ENCODE data around the gene IFITM10. TPM values are rescaled to one million over a fixed set of nuclear protein-coding genes. Genes with fewer than 3 reads are reported as not detected.

IFITM10 gene
- total RNA-seq, 1 experiment from 2014 or later = 0.59 TPM

GRCh38 chr11:1732418-1733008, 17.9 kb downstream of the IFITM10 start:
- Histone ChIP-seq H3K18ac (ENCODE audit: insufficient read length, low read depth, low read length) (no peak overlapping the region), H4K91ac (ENCODE audit: insufficient read length, low read depth, low read length) (no peak overlapping the region), H3K9ac (ENCODE audit: extremely low read depth, insufficient read length, low read length) (no peak overlapping the region), H3K23me2 (ENCODE audit: insufficient read length, low read depth, low read length, poor library complexity, severe bottlenecking) (no peaks in the 10 kb centered on the region), H3K27ac (ENCODE audit: insufficient read length, low read depth, low read length) (no peak overlapping the region), H3K27me3 (ENCODE audit: insufficient read depth, low read length) (no peaks in the 10 kb centered on the region; the same call in 1 of the 2 replicates), H2BK120ac (ENCODE audit: low read depth, low read length, poor library complexity, severe bottlenecking) (no peak overlapping the region), H3K56ac (ENCODE audit: insufficient read length, low read depth, low read length) (no peak overlapping the region), H3T11ph (ENCODE audit: low read length) (no peak overlapping the region), H2BK5ac (ENCODE audit: insufficient read length, low read length) (no peak overlapping the region), H2BK12ac (ENCODE audit: insufficient read length, low read depth, low read length) (no peak overlapping the region), H3K4me2 (ENCODE audit: insufficient read depth, insufficient read length, low read length) (no peak overlapping the region), H4K8ac (replicated peaks; ENCODE audit: insufficient read length, low read depth, low read length) (no peak overlapping the region), H4K5ac (ENCODE audit: insufficient read length, low read depth, low read length) (no peak overlapping the region), H3K4me1 (ENCODE audit: insufficient read depth, low read length) (no peaks in the 10 kb centered on the region), H2AK5ac (ENCODE audit: insufficient read length, low read length) (no peak overlapping the region), H4K20me1 (ENCODE audit: control insufficient read depth, insufficient read depth, insufficient read length) (no peaks in the 10 kb centered on the region), H2BK20ac (ENCODE audit: low read depth, low read length, poor library complexity, severe bottlenecking) (no peak overlapping the region), H3K14ac (ENCODE audit: insufficient read depth, low read length) (no peak overlapping the region), H3K79me1 (ENCODE audit: insufficient read depth, low read depth, low read length, poor library complexity, severe bottlenecking) (no peaks in the 10 kb centered on the region), H3K79me2 (ENCODE audit: insufficient read depth, low read length) (no peaks in the 10 kb centered on the region), H3K9me3 (ENCODE audit: control insufficient read depth, low read depth, low read length) (no peaks in the 10 kb centered on the region), H3K4ac (ENCODE audit: low read depth, low read length) (no peak overlapping the region), H2AFZ (ENCODE audit: low read length) (no peak overlapping the region), H3K23ac (ENCODE audit: insufficient read length, low read depth, low read length) (no peak overlapping the region), H2BK15ac (ENCODE audit: low read depth, low read length) (no peak overlapping the region)
- H3K27ac Mint-ChIP-seq = no peak overlapping the region
- H3K36me3 Mint-ChIP-seq (ENCODE audit: insufficient read depth in 1 of 3, low read depth in 3 of 3) = no peaks in the 10 kb centered on the region; a peak in 1 of 7 replicates
- H3K27me3 Mint-ChIP-seq (ENCODE audit: low read depth) = peaks cover 95% of the 10 kb centered on the region
- WGBS (ENCODE audit: extremely low coverage, insufficient read length, low lambda C conversion rate) = no CpG with 5 or more reads among the region's 13 CpGs
- TF ChIP-seq, protein P1, sequence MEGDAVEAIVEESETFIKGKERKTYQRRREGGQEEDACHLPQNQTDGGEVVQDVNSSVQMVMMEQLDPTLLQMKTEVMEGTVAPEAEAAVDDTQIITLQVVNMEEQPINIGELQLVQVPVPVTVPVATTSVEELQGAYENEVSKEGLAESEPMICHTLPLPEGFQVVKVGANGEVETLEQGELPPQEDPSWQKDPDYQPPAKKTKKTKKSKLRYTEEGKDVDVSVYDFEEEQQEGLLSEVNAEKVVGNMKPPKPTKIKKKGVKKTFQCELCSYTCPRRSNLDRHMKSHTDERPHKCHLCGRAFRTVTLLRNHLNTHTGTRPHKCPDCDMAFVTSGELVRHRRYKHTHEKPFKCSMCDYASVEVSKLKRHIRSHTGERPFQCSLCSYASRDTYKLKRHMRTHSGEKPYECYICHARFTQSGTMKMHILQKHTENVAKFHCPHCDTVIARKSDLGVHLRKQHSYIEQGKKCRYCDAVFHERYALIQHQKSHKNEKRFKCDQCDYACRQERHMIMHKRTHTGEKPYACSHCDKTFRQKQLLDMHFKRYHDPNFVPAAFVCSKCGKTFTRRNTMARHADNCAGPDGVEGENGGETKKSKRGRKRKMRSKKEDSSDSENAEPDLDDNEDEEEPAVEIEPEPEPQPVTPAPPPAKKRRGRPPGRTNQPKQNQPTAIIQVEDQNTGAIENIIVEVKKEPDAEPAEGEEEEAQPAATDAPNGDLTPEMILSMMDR (conservative IDR thresholded peaks at IDR 0.05) = no peak
- peaks cover 2 to 3% of the 10 kb centered on the region in 2 experiments; a peak in 2 of 4 replicates for H3K4me1 Mint-ChIP-seq
- no peak overlapping the region for H3K4me3 Mint-ChIP-seq
- H3K9me3 Mint-ChIP-seq = peaks cover 10 to 19% of the 10 kb centered on the region in 2 experiments
- DNase-seq = no peak

Measured in H9 (cell line).